ENCODE data around the gene XYLT1.

GRCh38 chr16:17193566-17194100 is 277.1 kb downstream of the XYLT1 start:
- TF ChIP-seq CTCF (IDR thresholded peaks at IDR 0.05; ENCODE audit: low read depth, low read length, poor library complexity, severe bottlenecking) (no peak), EZH2phosphoT487 (IDR thresholded peaks at IDR 0.05; ENCODE audit: borderline replicate concordance, low read length) (no peak)

Measured in DOHH2 (cell line).